Stimulated activated CD4-positive, alpha-beta T cell treated with anti-CD3 and anti-CD28 coated beads, TNF-alpha, amount 100 ng/mL, for 4 hours (primary cell): ENCODE data around the gene OR5J2.
"Not testable (repeated sequence)": the region's sequence is repeated elsewhere in the genome, so short reads cannot be mapped to it uniquely, and the experiment has no call there.

Experiments
- DNase-seq, 3 experiments: peaks; one replicate each; pipeline ENCODE4 v3.0.0-alpha.2; 2020; ENCODE audit warnings: low read depth in 3 of 3

Gene OR5J2

GRCh38 chr11:56176318-56176717, at the start of gene OR5J2:
OR5J2 (plus strand) TSS chr11:56176618; CDS start chr11:56176618, 0 bp downstream.
- no peak for DNase-seq

GRCh38 chr11:56140151-56140661, 36.2 kb upstream of the OR5J2 start, which contains the start of gene OR8J3:
OR8J3 (minus strand) TSS chr11:56140201; CDS start chr11:56137718, 2,483 bp downstream.
- no peak for DNase-seq

GRCh38 chr11:56143681-56144080, 32.7 kb upstream of the OR5J2 start:
- not testable (repeated sequence) for DNase-seq

- no peak for DNase-seq
These were observed 25.0 kb upstream of the OR5J2 start for GRCh38 chr11:56151376-56151775.

- DNase-seq: no peak
These were observed 24.1 kb upstream of the OR5J2 start for GRCh38 chr11:56152333-56152732.

- no peak for DNase-seq
These were observed 16.2 kb upstream of the OR5J2 start, which contains the start of gene OR8K5 for GRCh38 chr11:56160217-56160616. OR8K5 (minus strand) TSS chr11:56160317; CDS start chr11:56160317, 0 bp downstream.

GRCh38 chr11:56163804-56164203, 12.6 kb upstream of the OR5J2 start:
- DNase-seq: no peak

- no peak for DNase-seq
These were observed 4.1 kb upstream of the OR5J2 start for GRCh38 chr11:56172256-56172830.

- no peak for DNase-seq
These were observed 7.0 kb downstream of the OR5J2 start for GRCh38 chr11:56183459-56183858.

- no peak for DNase-seq
These were observed 12.2 kb downstream of the OR5J2 start for GRCh38 chr11:56188602-56189001.

GRCh38 chr11:56196705-56197104, 20.3 kb downstream of the OR5J2 start:
- DNase-seq: no peak

GRCh38 chr11:56197367-56197766, 20.9 kb downstream of the OR5J2 start:
- DNase-seq: no peak

- no peak for DNase-seq
These were observed 31.4 kb downstream of the OR5J2 start for GRCh38 chr11:56207790-56208189.

GRCh38 chr11:56214537-56214936, 38.1 kb downstream of the OR5J2 start:
- DNase-seq: no peak

- not testable (repeated sequence) for DNase-seq
These were observed 43.3 kb downstream of the OR5J2 start for GRCh38 chr11:56219735-56220134.
